Naive thymus-derived CD8-positive, alpha-beta T cell (primary cell): ENCODE results near the gene MARK1. TPM values are rescaled to one million over a fixed set of nuclear protein-coding genes. Genes with fewer than 3 reads are reported as not detected.
"Not testable (repeated sequence)": the region's sequence is repeated elsewhere in the genome, so short reads cannot be mapped to it uniquely, and the experiment has no call there.

ENCODE experiments used
- ATAC-seq, 2 donors: fragments of 150-1000 bp; cut with Tn5 transposase in 1 of 2; sonication (Bioruptor Pico), chemical (Tn5 transposase) in 1 of 2; 1 replicate in 1 of 2; 2 replicates in 1 of 2; pipeline ENCODE4 v1.10.0; 2021; ENCODE audit warnings: mild to moderate bottlenecking in 2 of 2, moderate library complexity in 2 of 2
- POLR2A ChIA-PET: fragments of 350-600 bp; sonication (Branson Sonifier 250); formaldehyde crosslinking; loops from one replicate; lab custom pipeline; 2021; ENCODE audit warnings: antibody characterized with exemption; lab: Charles Lee
- DNase-seq, 10 donors: peaks; one replicate each; pipeline versions ENCODE4 v3.0.0 to v3.0.0-alpha.2; 2020 to 2022
- H3K27ac Mint-ChIP-seq, 10 donors: one replicate each; pipeline ENCODE4 v1.8.0; 2020 to 2022; ENCODE audit warnings: mild to moderate bottlenecking in 10 of 10, mixed read lengths in 10 of 10, moderate library complexity in 4 of 10, inconsistent platforms in 1 of 10
- H3K27me3 Mint-ChIP-seq, 5 donors: one replicate each; pipeline ENCODE4 v1.8.0; 2021 to 2022; ENCODE audit warnings: mixed read lengths in 5 of 5
- H3K36me3 Mint-ChIP-seq, 3 donors: one replicate each; pipeline ENCODE4 v1.8.0; 2020 to 2022; ENCODE audit warnings: mixed read lengths in 3 of 3, mild to moderate bottlenecking in 2 of 3, inconsistent platforms in 1 of 3
- H3K4me1 Mint-ChIP-seq, 4 donors: one replicate each; pipeline ENCODE4 v1.8.0; 2021 to 2022; ENCODE audit warnings: mixed read lengths in 4 of 4
- H3K4me3 Mint-ChIP-seq, 10 donors: one replicate each; pipeline ENCODE4 v1.8.0; 2020 to 2022; ENCODE audit warnings: mild to moderate bottlenecking in 10 of 10, mixed read lengths in 10 of 10, moderate library complexity in 6 of 10, inconsistent platforms in 1 of 10
- H3K9me3 Mint-ChIP-seq, 9 donors: one replicate each; pipeline ENCODE4 v1.8.0; 2020 to 2022; ENCODE audit warnings: mixed read lengths in 9 of 9, mild to moderate bottlenecking in 3 of 9, inconsistent platforms in 1 of 9, moderate library complexity in 1 of 9
- polyA plus RNA-seq, 3 donors: library from polyadenylated mRNA; unstranded; fragments of 300-500 nt; fragmentation: Illumina TruSeq; gene quantifications; one replicate each; pipeline ENCODE4 v1.2.3, GENCODE V29; 2021
- total RNA-seq, 8 experiments: library from RNA in 2 of 8; stranded (reverse) in 2 of 8; gene quantifications; one replicate each; pipeline ENCODE4 v1.2.3 and lab custom pipeline; 2021 to 2026

Gene MARK1
- total and polyA plus RNA-seq, 5 experiments from 2014 or later = not detected

DNA sequence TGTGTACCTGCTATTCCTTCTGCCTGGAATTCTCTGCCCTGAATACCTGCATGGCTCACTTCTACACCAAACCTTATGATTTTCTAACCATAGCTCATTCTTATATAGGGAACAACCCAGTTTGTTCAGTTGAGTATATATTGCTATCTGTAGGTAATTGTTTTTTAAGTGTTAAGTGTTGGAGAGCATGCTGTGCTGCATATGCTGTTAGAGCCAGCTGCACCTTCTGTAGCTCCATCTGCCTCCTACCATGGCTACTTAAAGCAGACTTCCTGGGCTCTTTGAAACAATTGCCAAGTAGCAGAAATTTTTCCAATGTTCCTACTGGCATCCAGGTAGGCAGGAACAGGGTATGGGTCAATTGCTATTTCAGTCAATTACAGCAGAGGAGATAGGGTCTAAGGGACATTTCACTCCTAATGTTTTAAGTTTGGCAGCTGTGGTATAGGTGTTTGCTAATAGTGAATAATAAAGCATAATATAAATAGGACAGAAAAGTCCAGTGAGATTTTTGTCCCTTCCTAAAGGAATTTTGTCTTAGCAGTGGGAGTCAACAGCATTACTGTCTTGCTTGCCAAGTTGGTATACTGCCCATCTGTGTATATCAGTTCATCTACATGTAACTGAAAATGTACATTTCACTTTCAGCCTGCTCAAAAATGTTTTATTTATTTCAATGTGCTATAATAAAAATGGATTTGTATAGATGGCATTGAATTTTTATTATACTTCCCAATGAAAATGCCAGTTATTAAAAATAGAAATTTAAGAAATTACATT lies 128.2 kb downstream of the MARK1 start:
- Mint-ChIP-seq H3K36me3 (no peaks in the 10 kb centered on the region), H3K9me3 (no peaks in the 10 kb centered on the region), H3K4me3 (no peak overlapping the region), H3K27ac (no peak overlapping the region), H3K4me1 (no peaks in the 10 kb centered on the region), H3K27me3 (peaks cover 8 to 21% (median 10%) of the 10 kb centered on the region in 5 donors)
- DNase-seq = no peak
- no peak for ATAC-seq
- POLR2A ChIA-PET = no interaction called here

DNA sequence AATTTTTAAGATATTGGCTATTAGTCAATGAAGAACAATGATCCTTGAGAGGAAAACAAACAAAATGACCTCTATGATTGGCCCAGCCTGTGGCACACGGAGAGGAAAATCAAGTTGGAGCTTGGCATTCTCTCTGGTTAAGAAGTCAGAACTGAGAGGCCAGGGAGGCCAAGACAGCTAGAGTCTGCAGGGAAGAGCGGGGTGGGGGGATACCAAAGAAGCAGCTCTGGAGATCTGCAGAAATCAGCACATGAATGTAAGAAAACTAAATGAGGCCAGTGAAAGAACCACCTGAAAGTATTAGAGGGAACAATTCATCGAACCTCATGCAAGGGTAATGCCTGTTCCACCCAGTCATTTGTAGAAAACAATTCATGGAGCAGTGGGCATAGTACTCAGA lies 138.4 kb downstream of the MARK1 start:
- no peak overlapping the region for H3K27ac Mint-ChIP-seq
- peaks cover 4 to 23% (median 9%) of the 10 kb centered on the region in 9 donors for H3K9me3 Mint-ChIP-seq
- ATAC-seq (no peak), DNase-seq (no peak)
- H3K4me1 Mint-ChIP-seq = no peaks in the 10 kb centered on the region
- peaks cover 9 to 42% (median 17%) of the 10 kb centered on the region in 5 donors for H3K27me3 Mint-ChIP-seq
- H3K36me3 Mint-ChIP-seq = peaks cover 0 to 5% (median 0%) of the 10 kb centered on the region in 3 donors
- no peak overlapping the region for H3K4me3 Mint-ChIP-seq
- POLR2A ChIA-PET = no interaction called here

DNA sequence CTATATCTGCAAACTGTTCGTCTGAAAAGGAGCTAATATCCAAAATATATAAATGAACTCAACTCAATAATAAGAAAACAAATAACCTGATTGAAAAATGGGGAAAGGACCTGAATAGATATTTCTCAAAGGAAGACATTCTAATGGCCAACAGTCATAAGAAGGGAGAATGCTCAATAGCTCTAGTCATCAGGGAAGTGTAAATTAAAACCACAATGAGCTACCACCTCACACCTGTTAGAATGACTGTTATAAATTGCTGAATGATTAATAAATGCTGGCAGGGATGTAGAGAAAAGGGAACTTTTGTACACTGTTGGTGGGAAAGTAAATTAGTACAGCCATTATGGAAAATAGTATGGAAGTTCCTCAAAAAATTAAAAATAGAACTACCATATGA lies 141.1 kb downstream of the MARK1 start:
- POLR2A ChIA-PET = no interaction called here
- peaks cover 0 to 5% (median 0%) of the 10 kb centered on the region in 3 donors for H3K36me3 Mint-ChIP-seq
- no peak overlapping the region for H3K4me3 Mint-ChIP-seq

DNA sequence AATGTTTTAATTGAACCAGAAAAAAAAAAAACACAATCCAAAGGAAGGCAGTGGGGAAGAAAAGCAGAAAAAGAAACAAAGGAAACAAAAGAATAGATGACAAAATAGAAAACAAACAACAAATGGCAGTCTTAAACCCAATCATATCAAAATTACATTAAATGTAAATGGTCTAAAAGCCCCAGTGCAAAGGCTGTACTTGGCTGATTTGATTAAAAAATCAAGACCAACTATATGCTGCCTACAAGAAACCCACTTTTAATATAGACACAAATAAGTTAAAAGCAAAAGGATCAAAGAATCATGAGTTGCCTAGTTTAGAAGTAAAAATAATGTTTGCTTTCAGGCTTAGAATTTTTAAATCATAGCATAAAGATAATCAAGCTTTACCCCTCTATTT lies 142.4 kb downstream of the MARK1 start:
- H3K36me3 Mint-ChIP-seq = peaks cover 0 to 5% (median 0%) of the 10 kb centered on the region in 3 donors
- no peak for ATAC-seq
- POLR2A ChIA-PET = no interaction called here

More for the DNA sequence above, 141.1 kb downstream of the MARK1 start:
- Mint-ChIP-seq H3K9me3 (peaks cover 4 to 23% (median 9%) of the 10 kb centered on the region in 9 donors), H3K4me1 (no peaks in the 10 kb centered on the region), H3K27me3 (peaks cover 9 to 29% (median 14%) of the 10 kb centered on the region in 5 donors), H3K27ac (no peak overlapping the region)
- DNase-seq (no peak), ATAC-seq (no peak)

DNA sequence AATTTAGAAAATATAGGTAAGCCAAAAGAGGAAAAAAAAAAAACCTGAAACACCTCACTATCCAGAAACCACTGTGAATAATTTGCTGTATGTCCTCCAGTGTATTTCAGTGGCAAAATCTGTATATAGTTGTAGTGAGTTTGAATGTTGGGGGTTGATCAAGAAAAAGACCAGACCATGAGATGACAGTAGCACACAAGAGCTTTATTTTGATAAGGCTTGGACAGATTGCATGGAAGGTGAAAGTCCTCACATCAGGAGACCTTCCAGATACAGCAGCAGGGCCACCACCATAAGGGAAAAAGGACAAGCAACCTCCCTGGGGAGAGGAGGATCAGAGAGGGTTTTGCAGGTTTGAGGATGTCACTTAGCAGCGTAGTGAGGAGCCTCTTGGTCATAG lies 146.0 kb downstream of the MARK1 start:
- ATAC-seq = no peak
- Mint-ChIP-seq H3K4me1 (no peaks in the 10 kb centered on the region), H3K4me3 (no peak overlapping the region), H3K36me3 (peaks cover 0 to 5% (median 0%) of the 10 kb centered on the region in 3 donors), H3K9me3 (peaks cover 2 to 18% (median 9%) of the 10 kb centered on the region in 9 donors), H3K27ac (no peak overlapping the region), H3K27me3 (peaks cover 3 to 15% (median 6%) of the 10 kb centered on the region in 5 donors)
- POLR2A ChIA-PET = no interaction called here
- no peak for DNase-seq

More for the DNA sequence above, 142.4 kb downstream of the MARK1 start:
- Mint-ChIP-seq H3K4me3 (no peak overlapping the region), H3K9me3 (peaks cover 4 to 23% (median 9%) of the 10 kb centered on the region in 9 donors), H3K4me1 (no peaks in the 10 kb centered on the region), H3K27me3 (peaks cover 4 to 24% (median 12%) of the 10 kb centered on the region in 5 donors), H3K27ac (no peak overlapping the region)
- no peak for DNase-seq

DNA sequence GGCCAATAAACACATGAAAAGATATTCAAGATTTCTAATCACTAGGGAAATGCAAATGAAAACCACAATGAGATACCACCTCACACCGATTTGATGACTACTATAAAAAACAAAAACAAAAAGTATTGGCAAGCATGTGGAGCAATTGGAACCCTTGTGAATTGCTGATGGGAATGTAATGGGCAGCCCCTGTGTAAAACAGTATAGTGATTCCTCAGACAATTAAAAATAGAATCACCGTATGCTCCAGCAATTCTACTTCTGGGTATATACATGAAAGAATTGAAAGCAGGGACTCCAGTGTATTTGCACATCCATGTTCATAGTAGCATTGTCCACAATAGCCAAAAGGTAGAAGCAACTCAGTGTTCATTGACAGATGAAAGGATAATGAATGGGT lies 149.3 kb downstream of the MARK1 start:
- Mint-ChIP-seq H3K4me1 (no peaks in the 10 kb centered on the region), H3K27ac (no peak overlapping the region), H3K4me3 (no peak overlapping the region), H3K9me3 (no peaks in the 10 kb centered on the region), H3K27me3 (peaks cover 2 to 14% (median 6%) of the 10 kb centered on the region in 5 donors), H3K36me3 (no peaks in the 10 kb centered on the region)
- ATAC-seq = no peak
- no peak for DNase-seq
- POLR2A ChIA-PET = no interaction called here

DNA sequence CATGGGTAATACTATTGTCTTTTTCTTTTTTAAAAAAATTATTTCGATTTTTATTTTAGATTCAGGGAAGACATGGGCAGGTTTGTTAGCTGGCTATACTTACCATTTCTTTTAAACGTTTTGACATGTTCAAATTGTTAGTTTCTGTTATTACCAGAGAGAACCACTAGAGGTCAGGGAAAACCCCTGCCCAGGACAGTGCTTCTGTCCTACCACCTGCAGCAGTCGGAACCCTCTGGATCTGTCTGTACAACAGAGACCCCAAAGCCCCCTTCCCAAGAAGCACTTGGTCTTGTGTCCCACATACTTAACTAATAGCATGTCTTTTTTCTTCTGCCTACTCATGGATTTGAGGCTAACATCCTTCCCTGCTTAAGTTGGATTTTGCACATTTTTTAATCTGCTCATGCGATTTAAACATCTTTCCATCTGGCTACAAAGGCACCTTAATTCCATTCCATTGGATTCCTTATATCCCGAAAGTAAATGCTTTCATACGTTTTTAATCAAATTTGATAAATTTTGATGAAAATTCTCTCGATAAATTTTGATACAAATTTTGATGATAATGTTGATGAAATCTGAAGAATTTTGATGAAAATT lies 152.2 kb downstream of the MARK1 start:
- no peaks in the 10 kb centered on the region for H3K9me3 Mint-ChIP-seq
- H3K4me1 Mint-ChIP-seq = no peaks in the 10 kb centered on the region
- ATAC-seq (peak; percentile 45 to 56), DNase-seq (peak in 3 of 10 donors; percentile 3 to 20 (median 7))
- H3K36me3 Mint-ChIP-seq = no peaks in the 10 kb centered on the region
- POLR2A ChIA-PET = no interaction called here
- no peak overlapping the region for H3K27ac Mint-ChIP-seq
- no peak overlapping the region for H3K4me3 Mint-ChIP-seq
- H3K27me3 Mint-ChIP-seq = peaks cover 0 to 8% (median 0%) of the 10 kb centered on the region in 5 donors

DNA sequence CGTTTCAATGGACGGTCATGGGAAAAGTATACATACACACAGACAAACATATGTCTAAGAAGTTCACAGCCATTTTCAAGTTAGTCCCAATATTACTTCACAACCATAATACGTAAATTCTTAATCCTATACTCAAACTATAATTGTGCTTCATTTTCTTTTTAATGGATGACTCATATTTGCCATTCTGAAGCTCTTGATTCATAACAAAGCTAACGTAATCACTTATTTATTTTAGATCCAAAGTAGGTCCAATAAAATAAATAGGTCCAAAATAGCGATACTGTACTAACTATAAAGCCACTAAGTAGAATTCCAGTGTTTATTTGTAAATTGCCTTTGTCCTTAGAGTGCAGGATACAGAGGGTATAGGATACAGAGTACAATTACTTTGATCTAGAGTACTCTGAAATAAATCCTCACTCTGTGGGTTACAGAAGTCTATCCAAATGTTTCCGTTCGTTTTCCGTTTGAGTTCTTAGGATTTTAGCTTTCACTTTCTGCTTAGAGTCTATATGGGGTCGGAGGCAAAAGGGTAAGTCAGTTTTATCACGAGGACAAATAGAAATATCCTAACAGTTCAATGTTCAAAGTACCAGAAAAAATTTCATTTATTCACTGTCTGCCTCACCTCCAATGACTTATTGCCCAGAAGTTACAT lies 153.4 kb downstream of the MARK1 start:
- Mint-ChIP-seq H3K4me3 (no peak overlapping the region), H3K27me3 (peaks cover 0 to 5% (median 0%) of the 10 kb centered on the region in 5 donors), H3K27ac (no peak overlapping the region), H3K4me1 (no peaks in the 10 kb centered on the region), H3K9me3 (no peaks in the 10 kb centered on the region), H3K36me3 (no peaks in the 10 kb centered on the region)
- ATAC-seq = no peak
- DNase-seq = no peak
- POLR2A ChIA-PET = no interaction called here

DNA sequence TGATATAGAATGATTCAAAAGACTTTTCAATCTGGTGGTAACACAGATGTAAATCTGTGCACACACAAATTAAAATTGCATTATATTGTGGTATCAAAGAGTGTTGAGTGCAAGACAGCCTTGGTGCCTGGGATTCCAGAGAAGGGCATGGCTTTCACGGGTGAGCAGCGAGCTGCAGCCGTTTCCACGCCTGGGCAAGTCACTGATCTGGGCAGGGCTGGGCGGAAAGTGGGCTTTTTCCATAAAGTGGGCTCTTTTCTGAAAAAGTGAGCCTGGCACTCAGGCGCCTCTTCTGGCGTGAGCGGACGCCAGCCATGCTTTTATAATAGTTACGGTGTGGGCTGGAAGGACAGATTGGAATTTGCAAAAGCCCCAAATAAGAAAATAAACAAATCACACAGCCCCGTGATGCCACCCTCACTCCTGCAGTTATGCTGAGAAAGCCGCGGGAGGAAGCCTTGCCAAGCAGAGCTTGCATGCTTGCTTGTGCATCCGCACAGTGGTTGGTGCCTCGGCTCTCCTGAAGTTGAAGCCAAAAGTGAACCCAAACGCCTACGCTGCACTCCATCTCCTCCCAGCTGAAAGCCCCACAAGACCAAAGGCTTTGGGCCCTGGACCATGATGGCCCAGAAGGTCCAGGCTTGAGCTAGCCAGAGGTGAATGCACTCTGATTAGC lies 155.1 kb downstream of the MARK1 start:
- no peaks in the 10 kb centered on the region for H3K9me3 Mint-ChIP-seq
- ATAC-seq (no peak), DNase-seq (no peak)
- H3K4me1 Mint-ChIP-seq = no peaks in the 10 kb centered on the region
- POLR2A ChIA-PET = no interaction called here
- no peak overlapping the region for H3K4me3 Mint-ChIP-seq
- peaks cover 0 to 14% (median 5%) of the 10 kb centered on the region in 5 donors for H3K27me3 Mint-ChIP-seq
- no peak overlapping the region for H3K27ac Mint-ChIP-seq
- no peaks in the 10 kb centered on the region for H3K36me3 Mint-ChIP-seq

DNA sequence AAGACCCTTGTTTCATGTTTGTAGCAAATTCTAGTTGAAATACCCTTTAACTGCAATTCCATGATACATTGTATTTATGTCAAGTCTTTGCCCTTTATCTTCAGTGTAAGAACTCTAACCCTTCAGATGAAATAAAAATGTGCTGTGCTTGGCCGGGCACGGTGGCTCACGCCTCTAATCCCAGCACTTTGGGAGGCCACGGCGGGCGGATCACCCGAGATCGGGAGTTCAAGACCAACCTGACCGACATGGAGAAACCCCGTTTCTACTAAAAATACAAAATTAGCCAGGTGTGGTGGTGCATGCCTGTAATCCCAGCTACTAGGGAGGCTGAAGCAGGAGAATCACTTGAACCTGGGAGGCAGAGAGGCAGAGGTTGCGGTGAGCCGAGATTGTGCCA lies 155.8 kb downstream of the MARK1 start:
- H3K27ac Mint-ChIP-seq, H3K9me3 Mint-ChIP-seq, H3K36me3 Mint-ChIP-seq, ATAC-seq, DNase-seq, H3K4me3 Mint-ChIP-seq, POLR2A ChIA-PET, H3K4me1 Mint-ChIP-seq: not testable (repeated sequence)
- H3K27me3 Mint-ChIP-seq = peaks cover 0 to 16% (median 5%) of the 10 kb centered on the region in 5 donors

DNA sequence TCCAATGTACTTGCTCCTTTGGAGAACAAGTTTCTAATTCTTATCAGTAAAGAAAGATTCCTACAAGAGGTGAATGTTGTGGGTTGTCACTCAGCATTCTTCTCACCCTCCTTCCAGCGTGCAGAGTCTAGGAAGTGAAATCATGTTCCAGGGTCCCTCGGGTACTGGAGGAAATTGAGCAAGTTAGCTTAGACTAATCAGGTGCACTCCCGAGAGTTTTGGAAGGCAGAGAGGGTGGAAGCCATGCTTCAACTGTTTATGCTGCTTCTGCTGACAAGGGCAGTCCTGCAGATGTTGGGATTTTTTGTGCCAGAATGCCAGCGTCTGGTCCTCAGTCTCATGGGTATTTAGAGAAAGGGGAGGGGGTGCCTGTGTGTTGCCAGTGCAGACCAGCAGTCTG lies 157.0 kb downstream of the MARK1 start:
- peaks cover 3 to 22% (median 8%) of the 10 kb centered on the region in 5 donors for H3K27me3 Mint-ChIP-seq
- H3K9me3 Mint-ChIP-seq = no peaks in the 10 kb centered on the region
- POLR2A ChIA-PET = no interaction called here
- H3K27ac Mint-ChIP-seq = no peak overlapping the region
- DNase-seq = no peak
- no peaks in the 10 kb centered on the region for H3K36me3 Mint-ChIP-seq
- H3K4me1 Mint-ChIP-seq = peaks cover 2 to 5% (median 3%) of the 10 kb centered on the region in 4 donors
- no peak overlapping the region for H3K4me3 Mint-ChIP-seq
- no peak for ATAC-seq

DNA sequence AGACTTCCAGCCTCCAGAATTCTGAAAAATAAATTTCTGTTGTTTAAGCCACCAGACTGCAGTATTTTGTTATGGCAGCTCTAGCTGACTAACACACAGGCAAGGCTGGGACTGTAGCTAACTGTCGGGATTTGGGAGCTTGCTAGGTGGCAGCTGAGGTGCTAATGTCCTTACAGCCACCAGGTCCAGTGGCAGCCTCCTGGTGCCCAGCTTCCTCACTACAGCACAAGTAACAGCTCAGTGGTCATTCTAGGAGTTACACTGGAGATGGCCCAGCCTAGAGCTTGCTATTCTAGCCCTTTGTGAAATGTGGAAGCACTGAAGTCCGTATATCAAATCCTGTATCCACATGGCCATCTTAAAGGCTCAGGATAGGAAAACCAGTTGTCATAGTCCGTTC lies 157.9 kb downstream of the MARK1 start:
- no peak for ATAC-seq
- H3K9me3 Mint-ChIP-seq = no peaks in the 10 kb centered on the region
- peaks cover 4 to 26% (median 9%) of the 10 kb centered on the region in 5 donors for H3K27me3 Mint-ChIP-seq
- H3K4me1 Mint-ChIP-seq = peaks cover 2 to 9% (median 6%) of the 10 kb centered on the region in 4 donors
- DNase-seq = no peak
- POLR2A ChIA-PET = no interaction called here
- no peak overlapping the region for H3K27ac Mint-ChIP-seq
- H3K4me3 Mint-ChIP-seq = no peak overlapping the region
- H3K36me3 Mint-ChIP-seq = no peaks in the 10 kb centered on the region
